ENCODE results near the gene KCNK6. TPM values are rescaled to one million over a fixed set of nuclear protein-coding genes. Genes with fewer than 3 reads are reported as not detected.

The KCNK6 gene
- total and polyA plus RNA-seq, 2 experiments from 2014 or later, result 9.0 to 14.6 TPM

DNA sequence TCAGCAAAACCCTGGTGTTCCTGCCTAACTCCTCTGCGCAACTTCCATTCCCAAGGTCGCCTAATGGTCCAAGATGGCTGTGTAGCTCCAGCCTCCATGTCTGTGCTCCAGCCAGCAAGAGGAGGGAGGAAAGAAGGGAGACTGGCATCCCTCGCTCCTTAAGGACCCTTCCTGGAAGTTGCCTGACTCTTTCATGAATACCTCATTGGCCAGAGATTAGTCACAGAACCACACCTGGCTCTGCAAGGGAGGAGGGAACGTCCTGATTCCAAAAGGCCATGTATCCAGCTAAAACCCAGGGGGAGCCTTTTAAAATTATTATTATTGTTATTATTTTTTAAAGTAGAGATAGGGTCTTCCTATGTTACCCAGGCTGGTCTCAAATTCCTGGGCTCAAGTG lies 4.8 kb downstream of the KCNK6 start:
- Histone ChIP-seq H3K36me3 (ENCODE audit: insufficient read depth) (0 out of 2 replicates have a peak, but pooled peaks cover 5% of the 10 kb centered on the region), H3K4me1 (ENCODE audit: insufficient read depth) (no peaks in the 10 kb centered on the region; the same call in 1 of the 2 replicates), H3K79me2 (replicated peaks; ENCODE audit: insufficient read depth) (no peaks in the 10 kb centered on the region), H2AFZ (no peak overlapping the region), H3K4me3 (no peak overlapping the region), H3K4me2 (no peak overlapping the region), H3F3A (replicated peaks; ENCODE audit: low read depth) (0 out of 2 replicates have a peak, but pooled peaks cover 2% of the 10 kb centered on the region), H3K27ac (ENCODE audit: low read depth) (no peak overlapping the region), H4K20me1 (replicated peaks; ENCODE audit: insufficient read depth) (no peaks in the 10 kb centered on the region; the same call in 1 of the 2 replicates), H3K9me2 (ENCODE audit: insufficient read depth) (no peaks in the 10 kb centered on the region), H3K27me3 (ENCODE audit: insufficient read depth) (peaks cover 12% of the 10 kb centered on the region)
- Mint-ChIP-seq H3K9me3 (no peaks in the 10 kb centered on the region; the same call in 2 of the 3 replicates), H3K27ac (no peak overlapping the region), H3K4me1 (peaks cover 9% of the 10 kb centered on the region; the same call in 2 of the 3 replicates), H3K36me3 (ENCODE audit: low read depth) (peaks cover 6% of the 10 kb centered on the region; the same call in 2 of the 3 replicates), H3K4me3 (no peak overlapping the region), H3K27me3 (ENCODE audit: insufficient read depth, low read depth, poor library complexity) (peaks cover 20% of the 10 kb centered on the region)
- ATAC-seq (no peak), DNase-seq (ENCODE audit: low spot score) (no peak)
- no peak for TF ChIP-seq NANOG (IDR thresholded peaks at IDR 0.05; ENCODE audit: borderline replicate concordance)
- no peak for TF ChIP-seq ZNF331 (CRISPR knock-in tag; IDR thresholded peaks at IDR 0.05; ENCODE audit: low read depth)

DNA sequence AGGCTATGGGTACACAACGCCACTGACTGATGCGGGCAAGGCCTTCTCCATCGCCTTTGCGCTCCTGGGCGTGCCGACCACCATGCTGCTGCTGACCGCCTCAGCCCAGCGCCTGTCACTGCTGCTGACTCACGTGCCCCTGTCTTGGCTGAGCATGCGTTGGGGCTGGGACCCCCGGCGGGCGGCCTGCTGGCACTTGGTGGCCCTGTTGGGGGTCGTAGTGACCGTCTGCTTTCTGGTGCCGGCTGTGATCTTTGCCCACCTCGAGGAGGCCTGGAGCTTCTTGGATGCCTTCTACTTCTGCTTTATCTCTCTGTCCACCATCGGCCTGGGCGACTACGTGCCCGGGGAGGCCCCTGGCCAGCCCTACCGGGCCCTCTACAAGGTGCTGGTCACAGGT lies 6.9 kb downstream of the KCNK6 start:
- H3K4me2 ChIP-seq, result no peak overlapping the region
- no peaks in the 10 kb centered on the region for H4K20me1 ChIP-seq (replicated peaks; ENCODE audit: insufficient read depth)
- H3K27ac Mint-ChIP-seq, result no peak overlapping the region
- H3K27me3 ChIP-seq (ENCODE audit: insufficient read depth), result no peaks in the 10 kb centered on the region
- H3K79me2 ChIP-seq (replicated peaks; ENCODE audit: insufficient read depth), result no peaks in the 10 kb centered on the region
- ATAC-seq (no peak), DNase-seq (ENCODE audit: low spot score) (no peak)
- no peak overlapping the region for H3K4me3 ChIP-seq
- H3K9me2 ChIP-seq (ENCODE audit: insufficient read depth), result no peaks in the 10 kb centered on the region
- TF ChIP-seq, protein P1, sequence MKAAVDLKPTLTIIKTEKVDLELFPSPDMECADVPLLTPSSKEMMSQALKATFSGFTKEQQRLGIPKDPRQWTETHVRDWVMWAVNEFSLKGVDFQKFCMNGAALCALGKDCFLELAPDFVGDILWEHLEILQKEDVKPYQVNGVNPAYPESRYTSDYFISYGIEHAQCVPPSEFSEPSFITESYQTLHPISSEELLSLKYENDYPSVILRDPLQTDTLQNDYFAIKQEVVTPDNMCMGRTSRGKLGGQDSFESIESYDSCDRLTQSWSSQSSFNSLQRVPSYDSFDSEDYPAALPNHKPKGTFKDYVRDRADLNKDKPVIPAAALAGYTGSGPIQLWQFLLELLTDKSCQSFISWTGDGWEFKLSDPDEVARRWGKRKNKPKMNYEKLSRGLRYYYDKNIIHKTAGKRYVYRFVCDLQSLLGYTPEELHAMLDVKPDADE (IDR thresholded peaks at IDR 0.05), result no peak
- no peak for TF ChIP-seq ZNF331 (CRISPR knock-in tag; IDR thresholded peaks at IDR 0.05; ENCODE audit: low read depth)
- no peak for TF ChIP-seq EZH2phosphoT487 (IDR thresholded peaks at IDR 0.05; ENCODE audit: unreplicated experiment)
- no peak for TF ChIP-seq CREB1 (CRISPR knock-in tag; IDR thresholded peaks at IDR 0.05; ENCODE audit: low read depth)
- TF ChIP-seq STAT1 (IDR thresholded peaks at IDR 0.05; ENCODE audit: unreplicated experiment), result no peak
- TF ChIP-seq EZH2 (IDR thresholded peaks at IDR 0.05; ENCODE audit: low read depth, unreplicated experiment), result no peak
- H3K4me1 ChIP-seq (ENCODE audit: insufficient read depth), result no peaks in the 10 kb centered on the region
- H3K4me3 Mint-ChIP-seq, result no peak overlapping the region
- H3F3A ChIP-seq (replicated peaks; ENCODE audit: low read depth), result 0 out of 2 replicates have a peak, but pooled peaks cover 2% of the 10 kb centered on the region
- peaks cover 1% of the 10 kb centered on the region; the same call in 2 of the 3 replicates for H3K4me1 Mint-ChIP-seq
- peaks cover 6% of the 10 kb centered on the region; the same call in 2 of the 3 replicates for H3K36me3 Mint-ChIP-seq (ENCODE audit: low read depth)
- H3K36me3 ChIP-seq (ENCODE audit: insufficient read depth), result 0 out of 2 replicates have a peak, but pooled peaks cover 5% of the 10 kb centered on the region
- H2AFZ ChIP-seq, result no peak overlapping the region
- no peaks in the 10 kb centered on the region; the same call in 2 of the 3 replicates for H3K9me3 Mint-ChIP-seq
- no peak overlapping the region for H3K27ac ChIP-seq (ENCODE audit: low read depth)
- H3K27me3 Mint-ChIP-seq (ENCODE audit: insufficient read depth, low read depth, poor library complexity), result peaks cover 6% of the 10 kb centered on the region

DNA sequence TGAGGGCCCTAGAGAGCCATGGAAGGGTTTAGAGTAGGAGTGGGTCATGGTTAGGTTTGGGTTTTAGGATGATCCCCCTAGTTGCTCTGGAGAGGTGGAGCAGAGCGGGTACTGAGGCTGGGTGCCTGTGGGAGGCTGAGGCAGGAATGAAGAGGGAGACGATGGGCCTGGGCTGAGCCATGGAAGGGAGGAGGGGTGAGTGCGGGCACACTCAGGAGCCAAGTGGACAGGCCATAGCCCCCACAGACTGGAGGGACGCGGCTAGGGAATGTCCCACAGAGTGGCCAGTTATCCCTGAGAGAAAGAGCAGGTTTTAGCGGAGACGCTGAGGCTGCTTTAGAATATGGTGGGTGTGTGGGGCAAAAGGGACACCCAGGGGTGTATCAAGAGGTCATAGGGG lies 10.0 kb downstream of the KCNK6 start:
- no peak for DNase-seq (ENCODE audit: low spot score)
- no peaks in the 10 kb centered on the region for H3K4me1 Mint-ChIP-seq
- H2AFZ ChIP-seq, result no peak overlapping the region
- no peak overlapping the region for H3K4me3 ChIP-seq
- H3K4me3 Mint-ChIP-seq, result no peak overlapping the region
- no peaks in the 10 kb centered on the region; the same call in 1 of the 2 replicates for H4K20me1 ChIP-seq (replicated peaks; ENCODE audit: insufficient read depth)
- 0 out of 2 replicates have a peak, but pooled peaks cover 5% of the 10 kb centered on the region for H3K36me3 ChIP-seq (ENCODE audit: insufficient read depth)
- peaks cover 6% of the 10 kb centered on the region; the same call in 2 of the 3 replicates for H3K36me3 Mint-ChIP-seq (ENCODE audit: low read depth)
- ATAC-seq, result no peak
- H3K27ac Mint-ChIP-seq, result no peak overlapping the region
- H3K27me3 Mint-ChIP-seq (ENCODE audit: insufficient read depth, low read depth, poor library complexity), result peaks cover 6% of the 10 kb centered on the region
- H3K9me2 ChIP-seq (ENCODE audit: insufficient read depth), result no peaks in the 10 kb centered on the region
- H3F3A ChIP-seq (replicated peaks; ENCODE audit: low read depth), result 0 out of 2 replicates have a peak, but pooled peaks cover 3% of the 10 kb centered on the region
- H3K9me3 Mint-ChIP-seq, result no peaks in the 10 kb centered on the region; the same call in 2 of the 3 replicates
- no peak overlapping the region for H3K4me2 ChIP-seq
- H3K79me2 ChIP-seq (replicated peaks; ENCODE audit: insufficient read depth), result no peaks in the 10 kb centered on the region
- H3K4me1 ChIP-seq (ENCODE audit: insufficient read depth), result no peaks in the 10 kb centered on the region
- H3K27ac ChIP-seq (ENCODE audit: low read depth), result no peak overlapping the region
- H3K27me3 ChIP-seq (ENCODE audit: insufficient read depth), result no peaks in the 10 kb centered on the region
- no peak for TF ChIP-seq NANOG (IDR thresholded peaks at IDR 0.05; ENCODE audit: borderline replicate concordance)
- TF ChIP-seq, protein P1 (IDR thresholded peaks at IDR 0.05), result no peak
- no peak for TF ChIP-seq POLR2AphosphoS5 (IDR thresholded peaks at IDR 0.05; ENCODE audit: low read depth)
- TF ChIP-seq, protein P2, sequence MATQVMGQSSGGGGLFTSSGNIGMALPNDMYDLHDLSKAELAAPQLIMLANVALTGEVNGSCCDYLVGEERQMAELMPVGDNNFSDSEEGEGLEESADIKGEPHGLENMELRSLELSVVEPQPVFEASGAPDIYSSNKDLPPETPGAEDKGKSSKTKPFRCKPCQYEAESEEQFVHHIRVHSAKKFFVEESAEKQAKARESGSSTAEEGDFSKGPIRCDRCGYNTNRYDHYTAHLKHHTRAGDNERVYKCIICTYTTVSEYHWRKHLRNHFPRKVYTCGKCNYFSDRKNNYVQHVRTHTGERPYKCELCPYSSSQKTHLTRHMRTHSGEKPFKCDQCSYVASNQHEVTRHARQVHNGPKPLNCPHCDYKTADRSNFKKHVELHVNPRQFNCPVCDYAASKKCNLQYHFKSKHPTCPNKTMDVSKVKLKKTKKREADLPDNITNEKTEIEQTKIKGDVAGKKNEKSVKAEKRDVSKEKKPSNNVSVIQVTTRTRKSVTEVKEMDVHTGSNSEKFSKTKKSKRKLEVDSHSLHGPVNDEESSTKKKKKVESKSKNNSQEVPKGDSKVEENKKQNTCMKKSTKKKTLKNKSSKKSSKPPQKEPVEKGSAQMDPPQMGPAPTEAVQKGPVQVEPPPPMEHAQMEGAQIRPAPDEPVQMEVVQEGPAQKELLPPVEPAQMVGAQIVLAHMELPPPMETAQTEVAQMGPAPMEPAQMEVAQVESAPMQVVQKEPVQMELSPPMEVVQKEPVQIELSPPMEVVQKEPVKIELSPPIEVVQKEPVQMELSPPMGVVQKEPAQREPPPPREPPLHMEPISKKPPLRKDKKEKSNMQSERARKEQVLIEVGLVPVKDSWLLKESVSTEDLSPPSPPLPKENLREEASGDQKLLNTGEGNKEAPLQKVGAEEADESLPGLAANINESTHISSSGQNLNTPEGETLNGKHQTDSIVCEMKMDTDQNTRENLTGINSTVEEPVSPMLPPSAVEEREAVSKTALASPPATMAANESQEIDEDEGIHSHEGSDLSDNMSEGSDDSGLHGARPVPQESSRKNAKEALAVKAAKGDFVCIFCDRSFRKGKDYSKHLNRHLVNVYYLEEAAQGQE (IDR thresholded peaks at IDR 0.05; ENCODE audit: unreplicated experiment), result no peak

Data from GM23338 (cell line).